ENCODE data around the gene PRELID3B.
A peak's percentile ranks its signal among the peaks of the same experiment; 100 is the strongest.

PRELID3B gene

DNA sequence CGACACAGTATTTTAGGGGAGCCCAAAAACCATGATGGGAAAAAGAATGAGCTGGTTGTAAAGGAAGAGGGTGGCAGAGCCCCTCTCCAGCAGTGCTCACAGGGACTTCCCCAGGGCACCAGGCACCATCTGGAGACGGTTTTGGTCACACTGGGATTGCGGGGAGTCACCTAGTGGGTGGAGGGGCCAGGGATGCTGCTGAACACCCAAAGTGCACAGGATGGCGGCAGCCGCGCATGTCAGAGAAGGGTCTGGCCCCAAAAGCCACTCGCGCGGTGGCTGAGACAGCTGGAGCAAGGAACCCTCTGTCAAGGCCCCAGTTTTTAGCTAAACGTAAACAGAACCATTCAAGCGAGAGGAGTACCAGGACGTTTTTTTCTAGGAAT, 46.4 kb downstream of the PRELID3B start:
- no peak for DNase-seq (ENCODE audit: low spot score)
- FAIRE-seq, result no peak

DNA sequence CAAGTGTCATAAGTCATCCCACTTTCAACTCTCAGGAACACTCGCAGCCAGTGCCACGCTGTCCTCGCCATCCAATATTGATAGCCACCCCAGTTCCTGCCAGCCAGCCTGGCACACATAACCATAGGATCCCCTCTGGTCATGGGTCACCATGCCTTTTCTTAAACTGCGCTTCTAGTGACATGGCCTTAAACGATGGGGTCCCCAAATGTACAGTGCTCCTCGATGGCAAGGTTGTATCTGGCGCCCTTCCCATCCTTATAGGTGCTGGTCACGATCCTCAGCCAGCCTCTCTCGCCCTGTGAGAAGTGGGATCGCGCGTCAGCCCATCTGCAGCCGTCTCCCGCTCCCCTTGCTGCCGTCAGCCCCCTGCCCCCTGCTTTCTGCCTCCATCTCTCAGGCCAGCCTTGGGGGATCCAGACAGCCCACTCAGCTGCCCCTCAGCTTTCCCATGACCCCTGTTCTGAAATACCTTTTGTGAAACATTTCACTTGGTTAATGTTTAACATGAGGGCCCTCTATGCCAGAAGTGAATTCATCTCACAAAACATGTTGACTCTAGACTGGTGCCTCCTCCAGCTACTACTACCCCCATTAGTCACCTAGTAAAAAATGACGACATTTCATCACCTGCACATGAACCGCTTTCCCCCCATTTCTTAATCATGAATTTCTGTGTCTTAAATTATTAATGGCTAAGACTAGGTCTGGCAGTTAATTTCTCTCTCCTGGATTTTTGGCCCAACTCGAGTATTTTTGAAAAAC, 46.9 kb downstream of the PRELID3B start:
- FAIRE-seq (no peak), DNase-seq (ENCODE audit: low spot score) (peak; percentile 48)

DNA sequence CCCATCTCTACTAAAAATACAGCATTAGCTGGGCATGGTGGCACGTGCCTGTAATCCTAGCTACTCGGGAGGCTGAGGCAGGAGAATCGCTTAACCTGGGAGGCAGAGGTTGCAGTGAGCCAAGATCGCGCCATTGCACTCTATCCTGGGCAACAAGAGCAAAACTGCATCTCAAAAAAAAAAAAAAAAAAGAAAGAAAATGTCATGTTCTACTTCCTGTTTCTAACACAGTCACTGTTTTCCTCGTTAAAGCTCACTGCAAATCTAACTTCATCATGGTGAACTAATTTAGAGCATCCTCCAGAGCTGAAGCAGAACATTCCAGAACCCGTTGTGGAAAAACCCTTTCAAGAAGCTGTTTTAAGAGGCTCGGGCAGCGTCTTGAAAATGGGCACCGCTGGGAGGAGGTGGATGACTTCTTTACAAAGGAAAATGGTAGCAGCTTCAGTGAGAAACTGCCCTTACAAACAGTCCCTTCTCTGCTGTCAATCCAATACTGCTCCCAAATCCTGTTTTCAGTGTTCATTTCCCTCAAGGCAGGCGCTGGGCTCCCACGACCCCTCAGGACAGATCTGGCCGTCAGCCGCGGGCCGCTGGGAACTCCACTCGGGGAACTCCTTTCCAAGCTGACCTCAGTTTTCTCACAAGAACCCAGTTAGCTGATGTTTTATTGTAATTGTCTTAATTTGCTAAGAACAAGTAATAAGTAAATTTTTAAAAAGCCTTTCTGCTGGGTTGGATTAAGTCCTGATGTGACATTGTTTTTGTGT, 48.0 kb downstream of the PRELID3B start:
- DNase-seq (ENCODE audit: low spot score) (no peak), FAIRE-seq (no peak)

DNA sequence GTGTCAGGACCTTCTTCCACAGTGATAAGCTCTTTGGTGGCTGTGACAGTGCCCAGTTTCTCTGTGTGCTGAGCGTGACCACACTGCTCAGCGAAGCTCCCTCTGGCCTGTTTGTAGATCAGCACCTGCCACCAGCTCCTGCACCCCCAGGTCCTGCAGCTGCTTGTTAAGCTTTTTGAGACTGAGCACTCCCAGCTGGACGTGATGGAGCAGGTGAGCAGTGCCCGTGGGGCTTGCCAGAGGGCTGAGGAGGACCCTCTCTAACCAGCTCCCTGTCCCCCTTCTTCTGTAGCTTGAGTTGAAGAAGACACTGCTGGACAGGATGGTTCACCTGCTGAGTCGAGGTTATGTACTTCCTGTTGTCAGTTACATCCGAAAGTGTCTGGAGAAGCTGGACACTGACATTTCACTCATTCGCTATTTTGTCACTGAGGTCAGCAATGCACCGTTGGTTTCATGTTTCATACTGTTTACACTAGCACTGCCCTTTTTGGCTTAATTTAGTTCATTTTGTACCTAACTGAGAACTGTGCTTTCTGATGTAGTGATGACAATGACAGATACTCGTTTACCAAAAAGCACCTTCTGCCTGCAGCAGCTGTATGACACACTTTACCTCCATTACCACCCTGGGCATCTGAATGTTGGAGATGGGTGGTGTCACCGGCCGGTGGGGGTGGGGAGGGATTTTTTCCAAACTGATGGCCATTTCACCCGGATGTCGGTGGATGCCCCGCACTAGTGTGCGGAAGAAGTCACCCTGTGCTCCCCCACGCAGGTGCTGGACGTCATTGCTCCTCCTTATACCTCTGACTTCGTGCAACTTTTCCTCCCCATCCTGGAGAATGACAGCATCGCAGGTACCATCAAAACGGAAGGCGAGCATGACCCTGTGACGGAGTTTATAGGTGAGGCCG, 49.0 kb downstream of the PRELID3B start:
- DNase-seq (ENCODE audit: low spot score) (no peak), FAIRE-seq (no peak)

DNA sequence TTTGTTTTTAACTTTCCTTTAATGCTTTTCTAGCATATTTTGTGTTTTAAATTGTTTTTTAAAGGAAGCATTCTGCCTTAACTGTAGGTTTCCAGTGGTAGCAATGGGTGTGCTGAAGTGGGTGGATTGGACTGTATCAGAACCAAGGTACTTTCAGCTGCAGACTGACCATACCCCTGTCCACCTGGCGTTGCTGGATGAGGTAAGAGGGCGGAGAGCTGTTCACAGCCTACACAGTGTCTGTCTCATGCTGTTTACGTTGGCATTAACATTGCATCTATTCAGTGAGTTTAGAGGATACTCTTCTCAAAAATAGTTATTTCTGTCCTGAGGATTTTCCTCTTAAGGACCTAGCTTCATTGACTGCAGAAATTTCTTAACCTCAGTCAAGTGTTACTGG, 49.7 kb downstream of the PRELID3B start:
- no peak for DNase-seq (ENCODE audit: low spot score)
- no peak for FAIRE-seq

DNA sequence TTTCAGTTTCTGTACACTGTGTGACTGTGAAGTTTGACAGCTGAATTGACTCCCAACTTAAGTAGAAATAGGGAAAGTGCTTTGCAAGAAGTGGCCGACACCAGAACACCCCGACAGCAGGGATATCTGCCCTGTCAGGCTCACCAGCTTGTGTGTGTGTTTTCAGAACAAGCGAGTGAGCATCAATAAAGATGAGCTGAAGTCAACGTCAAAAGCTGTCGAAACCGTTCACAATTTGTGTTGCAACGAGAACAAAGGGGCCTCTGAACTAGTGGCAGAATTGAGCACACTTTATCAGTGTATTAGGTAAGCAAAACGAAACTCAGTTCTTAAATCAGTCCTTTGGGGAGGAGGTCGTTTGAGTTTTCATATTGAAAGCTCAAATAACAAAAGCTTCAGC, 50.9 kb downstream of the PRELID3B start:
- FAIRE-seq (no peak), DNase-seq (ENCODE audit: low spot score) (no peak)

DNA sequence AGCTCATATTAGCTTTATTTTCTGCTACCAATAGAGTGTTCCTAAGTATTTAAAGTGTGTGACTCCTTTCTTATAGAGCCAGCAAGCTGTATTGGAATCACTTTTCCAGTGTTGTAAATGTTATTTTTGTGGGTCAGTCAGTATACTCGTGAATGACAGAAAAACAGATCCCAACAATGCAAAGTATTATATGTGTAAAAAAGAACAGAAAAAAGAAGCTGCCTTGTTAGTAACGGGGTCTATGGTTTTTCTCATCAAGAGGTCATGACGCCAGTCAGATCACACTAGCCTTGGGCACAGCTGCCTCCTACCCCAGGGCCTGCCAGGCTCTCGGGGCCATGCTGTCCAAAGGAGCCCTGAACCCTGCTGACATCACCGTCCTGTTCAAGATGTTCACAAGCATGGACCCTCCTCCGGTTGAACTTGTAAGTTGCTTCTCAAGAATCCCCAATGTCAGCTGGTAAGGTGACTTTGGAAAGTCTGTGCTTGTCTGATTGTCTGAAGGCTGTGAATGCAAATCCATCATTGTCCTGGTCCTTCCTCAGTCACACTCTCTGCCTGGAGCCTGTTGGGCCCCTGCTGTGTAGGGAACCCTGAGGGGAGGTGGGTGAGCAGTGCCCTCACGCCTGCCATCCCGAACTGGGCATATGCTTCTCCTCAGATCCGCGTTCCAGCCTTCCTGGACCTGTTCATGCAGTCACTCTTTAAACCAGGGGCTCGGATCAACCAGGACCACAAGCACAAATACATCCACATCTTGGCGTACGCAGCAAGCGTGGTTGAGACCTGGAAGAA, 51.7 kb downstream of the PRELID3B start:
- no peak for DNase-seq (ENCODE audit: low spot score)
- FAIRE-seq, result no peak

DNA sequence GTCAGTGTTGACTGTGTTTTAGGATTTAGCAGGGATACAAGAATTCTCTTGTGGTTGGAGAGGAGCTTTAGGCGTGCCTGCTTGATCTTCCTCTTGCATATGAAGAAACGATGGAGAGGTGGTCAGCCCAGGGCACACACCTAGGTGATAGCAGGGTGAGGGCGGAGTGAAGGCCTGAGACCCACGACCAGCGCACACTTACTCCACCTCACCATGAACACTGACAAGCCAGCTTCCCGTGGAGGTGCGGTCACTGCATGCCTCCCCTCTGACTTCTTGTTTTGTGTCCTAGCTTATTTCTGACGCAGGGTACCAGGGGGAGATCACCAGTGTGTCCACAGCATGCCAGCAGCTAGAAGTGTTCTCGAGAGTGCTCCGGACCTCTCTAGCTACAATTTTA, 53.4 kb downstream of the PRELID3B start:
- DNase-seq (ENCODE audit: low spot score) (no peak), FAIRE-seq (no peak)

DNA sequence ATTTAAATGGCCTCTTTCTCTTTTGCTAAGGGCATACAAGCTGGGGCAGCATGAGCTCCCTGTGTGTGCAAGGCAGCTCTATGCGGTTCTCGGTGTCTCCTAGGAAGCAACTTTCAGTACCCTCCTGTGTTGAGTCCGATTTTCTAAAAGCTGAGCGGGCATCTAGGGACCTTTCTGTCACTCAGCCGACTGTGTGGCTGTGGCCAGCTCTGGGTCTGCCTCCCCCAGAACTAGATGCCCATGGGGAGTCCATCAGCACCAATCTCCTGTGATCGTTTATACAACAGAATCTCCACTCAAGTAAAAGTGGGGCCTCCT, 54.1 kb downstream of the PRELID3B start:
- DNase-seq (ENCODE audit: low spot score) (no peak), FAIRE-seq (no peak)

DNA sequence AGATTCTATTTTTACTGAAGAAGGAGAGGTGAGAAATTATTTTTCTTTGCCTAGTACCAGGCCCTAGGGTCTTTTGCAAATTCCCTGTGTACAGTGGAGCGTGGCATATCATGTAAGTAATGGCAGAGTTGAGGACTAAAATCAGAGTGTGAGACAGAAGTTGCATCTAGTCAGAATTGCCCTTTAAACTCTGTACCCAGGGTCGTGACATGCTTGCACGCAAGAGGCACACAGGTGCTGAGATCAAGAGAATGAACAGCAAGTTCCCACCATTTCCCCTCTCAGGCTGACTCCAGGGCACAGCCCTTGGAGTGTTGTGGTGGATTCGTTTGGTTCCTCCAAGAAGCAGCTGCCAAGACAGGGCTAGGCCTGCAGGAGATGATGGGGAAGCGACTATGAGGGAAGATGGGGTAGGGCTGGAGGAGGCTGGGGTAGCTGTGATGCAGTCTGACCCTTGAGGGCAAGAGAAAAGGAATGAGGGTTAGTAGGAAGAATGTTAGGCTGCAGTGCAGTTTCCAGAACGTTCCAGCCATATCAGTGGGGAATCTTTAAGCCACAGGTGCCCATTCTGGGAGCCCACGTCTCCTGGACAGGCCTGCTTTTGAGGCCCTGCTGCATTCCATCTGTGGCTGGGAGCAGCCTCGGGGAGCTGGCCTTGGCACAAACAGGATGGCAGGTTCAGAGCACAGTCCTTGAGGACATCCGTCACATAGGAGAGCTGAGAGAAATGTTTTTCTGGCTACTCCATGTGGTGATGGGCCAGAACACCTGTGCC, 54.6 kb downstream of the PRELID3B start:
- FAIRE-seq (no peak), DNase-seq (ENCODE audit: low spot score) (no peak)

DNA sequence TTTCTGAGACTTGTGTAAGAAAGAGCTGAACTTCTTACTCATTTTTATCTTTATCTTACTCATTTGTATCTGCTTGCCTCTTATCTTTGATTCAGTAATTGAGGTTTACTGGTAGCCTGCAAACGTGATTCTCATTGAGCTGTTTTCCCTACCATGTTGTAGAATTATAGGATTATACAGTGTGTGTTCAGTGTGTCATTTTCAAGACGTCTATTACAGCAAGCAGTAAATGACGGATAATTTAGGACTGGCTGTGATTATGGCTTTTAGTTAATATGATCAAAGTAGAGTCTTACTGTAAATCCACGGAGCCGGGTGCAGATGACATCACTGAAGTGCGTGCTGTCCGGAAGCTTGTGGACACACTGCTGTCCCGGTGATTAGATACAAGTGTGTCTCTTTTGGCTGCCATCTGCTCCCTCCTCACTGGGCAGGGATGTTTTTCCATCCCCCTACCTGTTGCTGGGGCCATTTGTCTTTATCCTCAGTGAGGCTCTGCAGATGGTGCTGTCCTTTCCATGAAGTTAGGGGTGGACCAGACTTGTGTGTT, 55.5 kb downstream of the PRELID3B start:
- no peak for FAIRE-seq
- no peak for DNase-seq (ENCODE audit: low spot score)

DNA sequence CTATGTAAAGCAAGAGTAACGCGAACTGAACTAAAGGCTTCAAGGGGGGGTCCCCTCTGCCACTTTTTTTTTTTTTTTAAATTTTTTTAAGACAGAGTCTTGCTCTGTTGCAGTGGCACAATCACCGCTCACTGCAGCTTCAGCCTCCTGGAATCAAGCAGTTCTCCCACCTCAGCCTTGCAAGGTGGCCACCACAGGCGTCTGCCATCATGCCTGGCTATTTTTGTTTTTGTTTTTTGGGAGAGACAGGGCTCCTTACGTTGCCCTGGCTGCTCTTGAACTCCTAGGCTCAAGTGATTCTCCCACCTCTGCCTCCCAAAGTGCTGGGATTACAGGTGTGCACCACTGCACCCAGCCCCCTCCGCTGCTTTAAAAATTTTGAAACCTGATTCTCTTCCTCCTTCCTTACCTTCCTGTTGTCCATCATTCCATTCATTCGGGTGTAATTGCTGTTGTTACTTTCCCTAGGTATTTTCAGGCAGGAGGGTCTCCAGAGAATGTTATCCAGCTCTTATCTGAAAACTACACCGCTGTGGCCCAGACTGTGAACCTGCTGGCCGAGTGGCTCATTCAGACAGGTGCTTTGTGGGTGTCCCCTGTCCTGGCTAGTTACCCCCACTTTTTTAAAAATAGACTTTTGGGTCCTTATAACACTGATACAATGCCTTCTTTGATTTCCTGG, 56.2 kb downstream of the PRELID3B start:
- FAIRE-seq (no peak), DNase-seq (ENCODE audit: low spot score) (no peak)

DNA sequence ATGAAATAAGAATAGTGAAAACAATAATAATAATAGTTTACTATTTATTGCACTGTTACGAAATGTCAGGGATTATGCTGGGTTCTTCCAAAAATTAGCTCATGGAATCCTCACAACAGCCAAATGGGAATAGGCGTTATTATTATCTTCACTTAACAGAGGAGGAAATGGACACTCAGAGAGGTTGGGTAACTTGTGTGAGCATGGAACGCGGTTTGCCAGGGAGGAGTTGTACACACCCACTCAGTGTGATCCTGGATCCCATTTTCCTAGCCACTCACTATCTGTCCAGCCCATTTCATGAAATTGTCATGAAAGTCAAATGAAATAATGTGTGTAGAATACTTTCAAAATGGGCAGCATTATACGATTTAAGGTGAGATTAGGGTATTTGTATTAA, 56.9 kb downstream of the PRELID3B start:
- DNase-seq (ENCODE audit: low spot score) (no peak), FAIRE-seq (no peak)

DNA sequence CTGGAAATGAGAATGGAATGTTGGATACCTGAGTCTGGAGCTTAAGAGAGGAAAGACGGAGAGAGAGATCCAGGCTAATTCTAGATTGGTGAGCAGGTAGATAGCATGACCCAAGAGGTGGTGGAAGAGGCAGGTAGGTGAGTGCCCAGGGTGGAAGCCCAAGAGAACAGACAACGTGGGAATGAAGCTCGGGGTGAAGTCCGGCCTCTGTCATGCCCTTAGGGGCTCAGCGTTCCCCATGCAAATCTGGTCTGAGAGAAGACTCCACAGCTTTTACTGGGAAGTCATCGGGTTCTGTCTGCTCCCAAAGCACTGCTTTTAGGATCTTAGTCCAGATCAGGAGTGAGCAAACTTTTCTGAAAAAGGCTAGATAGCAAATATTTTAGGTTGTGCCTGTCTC, 57.9 kb downstream of the PRELID3B start:
- FAIRE-seq (no peak), DNase-seq (ENCODE audit: low spot score) (no peak)

Data from RCC 7860 (cell line).